Mesenchymal stem cell (in vitro differentiated cells and primary cell): ENCODE measurements around the gene TRAPPC2.

Source experiments
- DNase-seq: peaks from one replicate; pipeline ENCODE4 v3.0.0-alpha.2; 2013
- H2AFZ ChIP-seq: one replicate; pipeline ENCODE4 v1.6.1; 2013; ENCODE audit warnings: low read depth, mild to moderate bottlenecking, control low read depth, inconsistent platforms, low read length, moderate library complexity
- H2AK5ac ChIP-seq: 2 replicates; pipeline ENCODE4 v1.6.1; 2013; ENCODE audit warnings: low read length, moderate library complexity, mild to moderate bottlenecking, inconsistent platforms; ENCODE audit not compliant: severe bottlenecking
- H2BK120ac ChIP-seq: one replicate; pipeline ENCODE4 v1.6.1; 2013; ENCODE audit warnings: low read depth, mild to moderate bottlenecking, inconsistent platforms, low read length, moderate library complexity
- H2BK12ac ChIP-seq, 2 experiments: one replicate each; pipeline ENCODE4 v1.6.1; 2013; ENCODE audit warnings: inconsistent platforms in 2 of 2, low read length in 2 of 2, mild to moderate bottlenecking in 2 of 2, moderate library complexity in 2 of 2, control low read depth in 1 of 2
- H2BK15ac ChIP-seq: one replicate; pipeline ENCODE4 v1.6.1; 2013; ENCODE audit warnings: mild to moderate bottlenecking, low read depth, inconsistent platforms; ENCODE audit not compliant: poor library complexity, severe bottlenecking
- H2BK5ac ChIP-seq: 2 replicates; pipeline ENCODE4 v1.6.1; 2013; ENCODE audit warnings: low read depth, mild to moderate bottlenecking, low read length, control low read depth, inconsistent platforms; ENCODE audit not compliant: poor library complexity, severe bottlenecking
- H3K14ac ChIP-seq, 2 experiments: one replicate each; pipeline ENCODE4 v1.6.1; 2013; ENCODE audit warnings: inconsistent platforms in 2 of 2, low read length in 2 of 2, control low read depth in 1 of 2, mild to moderate bottlenecking in 1 of 2, moderate library complexity in 1 of 2
- H3K18ac ChIP-seq, 2 experiments: one replicate each; pipeline ENCODE4 v1.6.1; 2013; ENCODE audit warnings: inconsistent platforms in 2 of 2, low read length in 2 of 2, control low read depth in 1 of 2, low read depth in 1 of 2, mild to moderate bottlenecking in 1 of 2
- H3K23ac ChIP-seq, 2 experiments: one replicate each; pipeline ENCODE4 v1.6.1; 2013; ENCODE audit warnings: inconsistent platforms in 2 of 2, low read length in 2 of 2, mild to moderate bottlenecking in 2 of 2, moderate library complexity in 2 of 2, control low read depth in 1 of 2
- H3K27ac ChIP-seq: 2 replicates; pipeline ENCODE4 v1.5.1; 2013; ENCODE audit warnings: mild to moderate bottlenecking, moderate library complexity, low read length, control low read depth, inconsistent platforms; ENCODE audit not compliant: poor library complexity, severe bottlenecking
- H3K27me3 ChIP-seq, 2 experiments: 2 replicates each; pipeline versions ENCODE4 v1.6.1 to v1.7.0; 2013; ENCODE audit warnings: low read length in 2 of 2, mild to moderate bottlenecking in 2 of 2, moderate library complexity in 2 of 2, control low read depth in 1 of 2, inconsistent platforms in 1 of 2; ENCODE audit not compliant: control insufficient read depth in 1 of 2, insufficient read depth in 1 of 2
- H3K36me3 ChIP-seq, 2 experiments: 2 replicates each; pipeline versions ENCODE4 v1.6.1 to v1.7.0; 2013; ENCODE audit warnings: low read length in 2 of 2, control low read depth in 1 of 2, inconsistent platforms in 1 of 2, low read depth in 1 of 2, mild to moderate bottlenecking in 1 of 2; ENCODE audit not compliant: insufficient read depth in 2 of 2, control insufficient read depth in 1 of 2
- H3K4ac ChIP-seq, 2 experiments: one replicate each; pipeline ENCODE4 v1.6.1; 2013; ENCODE audit warnings: inconsistent platforms in 2 of 2, low read length in 2 of 2, mild to moderate bottlenecking in 2 of 2, moderate library complexity in 2 of 2, control low read depth in 1 of 2, low read depth in 1 of 2
- H3K4me1 ChIP-seq: 2 replicates; pipeline ENCODE4 v1.6.1; 2013; ENCODE audit warnings: low read depth, low read length, control low read depth; ENCODE audit not compliant: control insufficient read depth, insufficient read depth
- H3K4me2 ChIP-seq: 2 replicates; pipeline ENCODE4 v1.6.1; 2013; ENCODE audit warnings: low read length, mild to moderate bottlenecking, inconsistent platforms; ENCODE audit not compliant: poor library complexity, severe bottlenecking
- H3K4me3 ChIP-seq, 2 experiments: 2 replicates each; pipeline versions ENCODE4 v1.5.1 to v1.7.0; 2013; ENCODE audit warnings: low read length in 2 of 2, mild to moderate bottlenecking in 2 of 2, control low read depth in 1 of 2, low read depth in 1 of 2; ENCODE audit not compliant: insufficient read depth in 1 of 2
- H3K79me1 ChIP-seq: replicated peaks from 2 replicates; pipeline ENCODE4 v1.6.1; 2013; ENCODE audit warnings: mild to moderate bottlenecking, control low read depth, low read length, inconsistent platforms; ENCODE audit not compliant: poor library complexity, severe bottlenecking
- H3K9ac ChIP-seq: 2 replicates; pipeline ENCODE4 v1.7.0; 2013; ENCODE audit warnings: mild to moderate bottlenecking, low read length, moderate library complexity
- H3K9me3 ChIP-seq: 2 replicates; pipeline ENCODE4 v1.7.0; 2013; ENCODE audit warnings: mild to moderate bottlenecking, low read length; ENCODE audit not compliant: control insufficient read depth
- H4K8ac ChIP-seq: one replicate; pipeline ENCODE4 v1.6.1; 2013; ENCODE audit warnings: inconsistent platforms, mild to moderate bottlenecking, low read length, moderate library complexity
- H4K91ac ChIP-seq: one replicate; pipeline ENCODE4 v1.6.1; 2013; ENCODE audit warnings: mild to moderate bottlenecking, low read length, inconsistent platforms
- WGBS: methylation state at CpG from one replicate; pipeline ENCODE4 v1.1.7; 2013; ENCODE audit warnings: mixed read lengths; 5-methylcytosine and 5-hydroxymethylcytosine counted together

Gene TRAPPC2

DNA sequence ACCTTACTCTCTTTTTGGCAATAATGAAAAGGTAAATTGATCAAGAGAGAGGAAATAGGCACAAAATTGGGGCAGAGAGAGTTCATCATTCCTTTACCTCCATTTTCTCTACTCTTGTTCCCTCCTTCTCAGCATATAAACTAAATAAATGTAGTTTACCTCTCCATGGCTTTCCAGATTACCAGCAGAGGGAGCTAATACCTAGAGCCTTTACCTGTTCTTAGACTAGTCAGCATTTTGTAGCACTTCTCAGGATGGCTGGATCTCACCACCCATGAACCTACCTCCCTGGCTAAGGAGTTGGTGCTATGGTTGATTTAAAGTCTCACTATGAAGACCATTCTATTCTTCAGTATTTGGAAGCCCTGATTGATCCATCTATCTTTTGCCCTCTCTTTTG lies 15.8 kb upstream of the TRAPPC2 start:
- Histone ChIP-seq H3K79me1 (peaks cover 3% of the 10 kb centered on the region), H3K14ac (no peak overlapping the region), H3K4me1 (no peaks in the 10 kb centered on the region), H3K4me2 (no peak overlapping the region), H2AK5ac (no peak overlapping the region), H3K27ac (no peak overlapping the region), H4K8ac (no peak overlapping the region), H3K27me3 (peaks cover 0 to 10% of the 10 kb centered on the region in 2 experiments), H2BK5ac (no peak overlapping the region), H3K18ac (no peak overlapping the region), H2BK12ac (no peak overlapping the region), H3K4ac (no peak overlapping the region), H3K9me3 (no peaks in the 10 kb centered on the region), H4K91ac (no peak overlapping the region), H2AFZ (no peak overlapping the region), H2BK15ac (no peak overlapping the region), H3K36me3 (peaks cover 3 to 63% of the 10 kb centered on the region in 2 experiments), H3K9ac (no peak overlapping the region), H2BK120ac (no peak overlapping the region), H3K4me3 (no peak overlapping the region), H3K23ac (no peak overlapping the region)
- DNase-seq: peak; percentile 45

DNA sequence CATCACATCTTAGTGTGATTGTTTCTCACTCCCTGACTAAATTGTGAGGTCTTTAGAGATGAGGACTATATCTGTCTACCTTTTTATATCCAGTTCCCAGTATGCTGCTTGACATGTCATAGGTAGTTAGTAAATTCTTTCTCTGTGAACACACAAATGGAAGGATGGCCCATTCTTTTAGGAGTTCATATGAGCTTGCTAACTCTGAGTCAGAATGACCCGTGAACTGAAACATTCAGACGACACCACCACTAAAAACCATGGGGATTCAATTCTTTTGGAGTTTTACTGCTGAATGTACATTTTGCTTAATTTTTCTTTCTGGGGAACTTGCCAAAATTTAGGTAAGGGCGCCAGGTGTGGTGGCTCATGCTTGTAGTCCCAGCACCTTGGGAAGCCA lies 14.1 kb upstream of the TRAPPC2 start:
- Histone ChIP-seq H3K18ac (no peak overlapping the region), H4K91ac (no peak overlapping the region), H3K4me2 (no peak overlapping the region), H3K79me1 (peaks cover 3% of the 10 kb centered on the region), H3K4me3 (no peak overlapping the region), H3K36me3 (peaks cover 3 to 69% of the 10 kb centered on the region in 2 experiments), H3K27ac (no peak overlapping the region), H3K4ac (no peak overlapping the region), H2BK12ac (no peak overlapping the region), H4K8ac (no peak overlapping the region), H2BK120ac (no peak overlapping the region), H3K14ac (no peak overlapping the region), H2AK5ac (no peak overlapping the region), H3K23ac (no peak overlapping the region), H2BK5ac (no peak overlapping the region), H2AFZ (no peak overlapping the region), H3K27me3 (peaks cover 0 to 10% of the 10 kb centered on the region in 2 experiments), H3K9me3 (no peaks in the 10 kb centered on the region), H2BK15ac (no peak overlapping the region), H3K9ac (peak overlapping the region; percentile 12), H3K4me1 (no peaks in the 10 kb centered on the region)
- DNase-seq: no peak
- 100% methylated on average over 1 of the region's 3 CpGs for WGBS

DNA sequence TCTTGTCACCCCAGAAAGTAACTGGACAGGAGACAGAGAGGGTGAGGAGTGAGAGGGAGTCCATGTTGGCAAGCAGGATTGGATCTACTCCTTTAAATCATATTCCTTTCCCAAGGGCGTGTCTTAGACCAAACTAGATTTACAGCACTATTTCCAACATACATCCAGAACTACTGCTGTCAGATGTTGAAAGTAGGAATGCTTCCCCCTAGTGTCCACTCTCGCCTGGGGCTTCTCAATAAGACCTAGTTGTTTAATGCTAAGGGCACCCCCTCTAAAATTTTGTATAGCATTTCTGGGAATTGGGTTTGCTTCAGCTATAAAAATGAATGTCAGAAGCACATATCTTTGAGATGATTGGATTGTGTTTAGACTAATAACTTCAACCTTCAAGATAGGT lies 13.4 kb upstream of the TRAPPC2 start:
- H4K91ac ChIP-seq: no peak overlapping the region
- no peak overlapping the region for H2BK5ac ChIP-seq
- no peak overlapping the region for H2AFZ ChIP-seq
- no peak overlapping the region for H3K4me3 ChIP-seq
- H3K18ac ChIP-seq: no peak overlapping the region
- H4K8ac ChIP-seq: no peak overlapping the region
- no peak overlapping the region for H3K4me2 ChIP-seq
- H2BK15ac ChIP-seq: no peak overlapping the region
- H3K27ac ChIP-seq: no peak overlapping the region
- peaks cover 0 to 10% of the 10 kb centered on the region in 2 experiments for H3K27me3 ChIP-seq
- peaks cover 3 to 70% of the 10 kb centered on the region in 2 experiments for H3K36me3 ChIP-seq
- no peak overlapping the region for H3K14ac ChIP-seq
- DNase-seq: peak; percentile 63
- WGBS: no CpG with 5 or more reads among the region's 2 CpGs
- peak overlapping the region; percentile 12 for H3K9ac ChIP-seq
- no peak overlapping the region for H3K4ac ChIP-seq
- no peaks in the 10 kb centered on the region for H3K9me3 ChIP-seq
- H3K4me1 ChIP-seq: no peaks in the 10 kb centered on the region
- H2BK12ac ChIP-seq: no peak overlapping the region
- peaks cover 3% of the 10 kb centered on the region for H3K79me1 ChIP-seq
- H3K23ac ChIP-seq: no peak overlapping the region
- H2AK5ac ChIP-seq: no peak overlapping the region
- H2BK120ac ChIP-seq: no peak overlapping the region

DNA sequence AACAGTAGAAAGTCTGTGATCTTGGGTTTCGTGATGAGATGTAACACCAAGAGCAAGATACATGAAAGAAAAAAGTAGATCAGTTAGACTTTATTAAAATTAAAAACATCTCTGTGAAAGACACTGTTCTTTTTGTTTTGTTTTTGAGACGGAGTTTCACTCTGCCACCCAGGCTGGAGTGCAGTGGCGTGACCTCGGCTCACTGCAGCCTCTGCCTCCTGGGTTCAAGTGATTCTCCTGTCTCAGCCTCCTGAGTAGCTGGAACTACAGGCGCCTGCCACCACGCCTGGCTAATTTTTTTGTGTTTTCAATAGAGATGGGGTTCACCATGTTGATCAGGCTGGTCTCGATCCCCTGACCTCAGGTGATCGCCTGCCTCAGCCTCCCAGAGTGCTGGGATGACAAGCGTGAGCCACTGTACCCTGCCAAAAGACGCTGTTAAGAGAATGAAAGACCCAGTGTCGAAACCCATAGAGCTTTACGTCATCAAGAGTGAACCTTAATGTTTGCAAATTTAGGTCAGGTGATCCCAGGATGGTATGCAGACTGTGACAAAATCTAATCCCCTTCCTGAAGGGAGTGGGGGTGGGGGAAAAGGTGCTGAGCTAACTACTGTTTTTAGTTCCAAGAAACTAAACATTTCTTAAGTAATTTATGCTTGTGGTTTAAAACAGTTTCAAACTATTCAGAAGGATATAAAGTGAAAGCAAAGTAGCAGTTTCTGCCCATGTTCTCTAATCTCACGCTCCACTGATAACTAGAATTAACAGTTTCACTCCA lies 8.2 kb upstream of the TRAPPC2 start:
- peaks cover 0 to 4% of the 10 kb centered on the region in 2 experiments for H3K27me3 ChIP-seq
- no peak overlapping the region for H3K4me3 ChIP-seq
- H3K9ac ChIP-seq: no peak overlapping the region
- H3K18ac ChIP-seq: no peak overlapping the region
- DNase-seq: peak; percentile 51
- H3K4ac ChIP-seq: no peak overlapping the region
- no peak overlapping the region for H4K91ac ChIP-seq
- no peak overlapping the region for H2BK15ac ChIP-seq
- H2BK120ac ChIP-seq: no peak overlapping the region
- no peak overlapping the region for H2BK5ac ChIP-seq
- no peak overlapping the region for H3K4me2 ChIP-seq
- H2AFZ ChIP-seq: no peak overlapping the region
- H3K23ac ChIP-seq: no peak overlapping the region
- H3K79me1 ChIP-seq: no peaks in the 10 kb centered on the region
- peaks cover 0 to 53% of the 10 kb centered on the region in 2 experiments for H3K36me3 ChIP-seq
- H3K4me1 ChIP-seq: no peaks in the 10 kb centered on the region
- no peak overlapping the region for H2AK5ac ChIP-seq
- H3K9me3 ChIP-seq: no peaks in the 10 kb centered on the region
- 93% methylated on average over 11 of the region's 13 CpGs for WGBS
- H3K14ac ChIP-seq: no peak overlapping the region
- no peak overlapping the region for H3K27ac ChIP-seq
- H4K8ac ChIP-seq: no peak overlapping the region
- no peak overlapping the region for H2BK12ac ChIP-seq
